Superior temporal gyrus (tissue), 1 donor: Measurements from ENCODE around the gene NUBPL.
"Not testable (repeated sequence)": the region's sequence is repeated elsewhere in the genome, so short reads cannot be mapped to it uniquely, and the experiment has no call there.

ENCODE experiments used
- DNase-seq: peaks from one replicate; pipeline ENCODE4 v3.0.0-alpha.2; 2016; ENCODE audit errors: extremely low spot score

Gene NUBPL

DNA sequence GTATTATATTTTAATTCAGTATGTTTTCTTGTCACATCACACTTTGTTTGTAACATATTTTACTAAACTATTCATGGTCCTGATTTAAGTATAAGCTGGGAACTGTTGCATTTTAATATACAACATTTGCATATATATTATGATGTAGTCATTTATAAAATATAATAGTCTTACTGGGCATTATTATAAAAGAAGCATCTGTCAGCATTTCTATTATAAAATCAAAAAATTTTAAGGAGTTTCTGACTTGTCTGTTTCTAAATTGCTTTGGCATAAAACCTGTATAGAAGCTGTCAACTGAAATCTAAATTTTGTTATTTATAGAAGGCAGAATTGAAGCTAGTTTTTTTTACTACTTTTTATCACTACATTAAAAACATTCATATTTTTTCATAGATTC lies 166.6 kb downstream of the NUBPL start:
- no peak for DNase-seq

DNA sequence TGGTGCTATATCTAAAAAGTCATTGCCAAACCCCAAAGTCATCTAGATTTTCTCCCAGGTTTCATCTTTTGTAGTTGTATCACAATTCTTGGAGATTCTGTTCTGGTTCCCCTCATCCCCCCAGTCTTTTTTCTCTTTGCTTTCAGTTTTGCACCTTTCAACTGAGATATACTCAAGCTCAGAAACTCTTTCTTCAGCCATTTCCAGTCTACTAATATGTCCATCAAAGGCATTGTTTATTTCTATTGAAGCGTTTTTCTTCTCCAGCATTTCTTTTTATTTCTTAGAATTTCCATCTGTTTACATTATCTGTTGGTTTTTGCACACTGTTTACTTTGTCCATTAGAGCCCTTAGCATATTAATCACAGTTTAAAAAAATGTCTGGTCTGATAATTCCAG lies 179.5 kb downstream of the NUBPL start:
- DNase-seq, result no peak

DNA sequence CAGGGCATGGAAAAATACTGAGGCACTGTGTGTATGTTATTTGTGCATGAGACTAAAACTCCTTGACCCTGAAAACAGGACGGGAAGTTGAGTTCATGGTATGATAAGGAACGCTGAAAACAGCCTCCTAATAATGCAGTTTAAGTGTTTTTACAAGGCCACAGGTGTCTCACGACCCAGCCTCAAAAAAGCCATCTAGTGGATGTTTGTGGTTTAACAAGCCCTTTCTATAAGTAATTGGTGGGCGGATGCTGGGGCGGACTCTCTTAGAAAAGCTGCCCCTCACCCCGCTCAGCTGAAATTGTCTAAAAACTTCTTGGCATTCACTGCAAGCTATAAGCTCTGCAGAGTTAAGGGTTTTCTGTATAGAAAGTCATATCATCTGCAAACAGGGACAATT lies 184.5 kb downstream of the NUBPL start:
- DNase-seq, result no peak

DNA sequence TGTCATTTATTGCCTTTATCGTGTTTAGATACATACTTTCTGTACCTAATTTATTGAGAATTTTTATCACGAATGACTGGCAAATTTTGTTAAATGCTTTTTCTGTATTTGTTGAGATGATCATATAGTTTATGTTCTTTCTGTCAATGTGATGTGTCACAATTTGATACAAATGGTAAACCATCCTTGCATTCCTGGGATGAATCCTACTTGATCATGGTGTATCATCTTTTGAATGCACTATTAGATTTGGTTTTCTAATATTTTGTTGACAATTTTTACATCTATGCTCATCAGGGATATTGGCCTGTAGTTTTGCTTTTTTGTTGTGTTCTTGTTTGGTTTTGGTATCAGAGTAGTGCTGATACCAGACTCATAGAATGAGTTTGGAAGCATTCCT lies 185.1 kb downstream of the NUBPL start:
- DNase-seq, result no peak

DNA sequence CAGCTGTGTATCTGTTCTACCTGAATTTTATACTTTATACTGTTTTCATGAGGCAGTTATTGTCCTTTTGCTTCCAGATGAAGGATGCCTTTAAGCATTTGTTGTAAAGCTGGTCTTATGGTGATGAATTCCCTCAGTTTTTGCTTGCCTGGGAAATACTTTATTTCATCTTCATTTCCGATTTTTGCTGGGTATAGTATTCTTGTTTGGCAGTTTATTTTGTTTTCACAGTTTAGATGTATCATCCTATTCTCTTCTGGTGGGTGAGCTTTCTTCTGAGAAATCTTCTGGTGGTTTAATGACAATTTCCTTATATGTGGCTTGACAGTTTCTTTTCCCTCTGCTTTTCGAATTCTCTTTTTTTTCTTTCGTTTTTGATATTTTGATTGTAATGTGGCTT lies 188.1 kb downstream of the NUBPL start:
- DNase-seq, result no peak

DNA sequence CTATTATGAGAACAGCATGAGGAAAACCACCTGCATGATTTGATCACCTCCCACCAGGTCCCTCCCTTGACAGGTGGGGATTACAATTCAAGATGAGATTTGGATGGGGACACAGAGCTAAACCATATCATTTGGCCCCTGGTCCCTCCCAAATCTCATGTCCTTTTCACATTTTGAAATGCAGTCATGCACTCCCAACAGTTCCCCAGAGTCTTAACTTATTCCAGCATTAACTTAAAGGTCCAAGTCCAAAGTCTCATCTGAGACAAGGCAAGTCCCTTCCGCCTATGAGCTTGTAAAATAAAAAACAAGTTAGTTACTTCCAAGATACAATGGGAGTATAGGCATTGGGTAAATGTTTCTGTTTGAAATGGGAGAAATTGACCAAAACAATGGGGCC lies 189.8 kb downstream of the NUBPL start:
- not testable (repeated sequence) for DNase-seq

DNA sequence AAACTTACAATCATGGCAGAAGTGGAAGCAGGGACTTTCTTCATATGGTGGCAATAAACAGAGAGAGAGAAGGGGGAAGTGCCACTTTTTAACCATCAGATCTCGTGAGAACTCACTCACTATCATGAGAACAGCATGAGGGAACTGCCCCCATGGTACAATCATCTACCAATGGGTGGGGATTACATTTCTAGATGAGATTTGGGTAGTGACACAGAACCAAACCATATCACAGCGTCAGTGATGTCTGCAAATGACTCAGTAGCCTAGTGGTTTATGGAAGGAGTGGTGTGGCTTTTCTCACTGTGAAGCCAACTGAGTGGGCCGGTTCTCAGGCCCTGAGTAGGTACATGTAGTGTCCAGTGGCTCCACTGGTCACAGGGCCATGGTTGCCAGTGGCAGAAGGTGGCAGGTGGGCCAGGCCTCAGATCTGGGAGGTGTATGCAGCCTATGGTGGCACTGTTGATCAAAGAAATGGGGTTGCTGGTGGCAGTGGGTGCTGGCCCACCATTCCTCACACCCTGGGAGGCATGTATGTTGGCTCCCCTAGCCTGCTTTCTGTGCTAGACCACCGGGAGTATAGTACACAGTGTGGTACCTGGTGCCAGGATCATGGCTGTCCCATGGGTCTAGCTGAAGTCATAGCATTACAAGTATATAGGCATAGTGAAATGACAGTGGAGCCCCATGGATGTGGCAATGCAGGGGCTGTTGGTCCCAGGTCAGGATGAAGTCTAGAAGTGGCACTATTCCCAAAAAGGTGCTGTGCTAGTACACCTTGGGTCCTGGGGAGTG lies 191.9 kb downstream of the NUBPL start:
- no peak for DNase-seq

DNA sequence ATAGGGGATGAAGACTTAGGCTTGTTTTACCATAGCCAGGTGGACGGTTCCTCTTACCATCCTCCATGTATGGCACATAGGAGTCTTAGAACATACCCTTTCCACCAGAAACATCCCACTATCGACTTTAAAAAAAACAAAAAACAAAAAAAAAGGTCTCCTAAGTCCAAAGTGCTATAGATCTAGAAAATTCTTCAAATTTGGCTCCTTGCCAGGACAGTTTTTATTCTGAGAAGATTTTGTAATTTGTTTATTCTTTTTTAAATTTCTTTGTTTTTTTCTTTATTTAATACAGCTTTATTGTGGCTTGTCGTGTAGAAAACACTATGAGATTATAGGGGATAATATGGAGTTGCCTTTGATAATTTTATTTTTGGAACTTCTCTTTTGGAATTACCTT lies 197.7 kb downstream of the NUBPL start:
- no peak for DNase-seq

DNA sequence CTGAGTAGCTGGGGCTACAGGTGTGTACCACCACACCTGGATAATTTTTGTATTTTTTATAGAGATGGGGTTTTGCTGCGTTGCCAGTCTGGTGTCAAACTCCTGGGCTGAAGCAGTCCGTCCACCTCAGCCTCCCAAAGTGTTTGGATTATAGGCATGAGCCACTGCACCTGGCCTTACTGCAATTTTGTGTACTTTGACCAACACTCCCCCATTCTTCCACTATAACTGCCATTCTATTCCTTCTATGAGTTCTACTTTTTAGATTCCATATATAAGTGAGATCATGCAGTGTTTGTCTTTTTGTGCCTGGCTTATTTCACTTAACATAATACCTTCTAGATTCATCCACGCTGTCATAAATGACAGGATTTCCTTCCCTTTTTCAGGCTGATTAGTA lies 199.1 kb downstream of the NUBPL start:
- no peak for DNase-seq

DNA sequence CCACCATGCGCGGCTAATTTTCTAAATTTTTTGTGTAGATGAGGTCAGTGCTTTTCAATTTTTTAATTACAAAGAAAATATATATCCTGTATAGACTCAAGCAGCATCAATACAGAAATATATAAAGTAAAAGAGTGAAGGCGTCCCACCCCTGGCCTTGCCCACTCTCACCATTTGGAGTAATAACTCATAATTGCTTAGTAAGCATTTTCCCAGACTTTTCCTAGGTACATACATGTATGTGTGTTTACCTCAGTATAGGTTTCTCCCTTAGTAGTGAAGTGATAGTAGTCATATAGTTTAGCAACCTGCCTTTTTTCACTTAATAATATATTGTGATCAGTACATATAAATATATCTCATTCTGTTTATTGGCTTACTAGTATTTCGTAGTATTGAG lies 200.1 kb downstream of the NUBPL start:
- no peak for DNase-seq

DNA sequence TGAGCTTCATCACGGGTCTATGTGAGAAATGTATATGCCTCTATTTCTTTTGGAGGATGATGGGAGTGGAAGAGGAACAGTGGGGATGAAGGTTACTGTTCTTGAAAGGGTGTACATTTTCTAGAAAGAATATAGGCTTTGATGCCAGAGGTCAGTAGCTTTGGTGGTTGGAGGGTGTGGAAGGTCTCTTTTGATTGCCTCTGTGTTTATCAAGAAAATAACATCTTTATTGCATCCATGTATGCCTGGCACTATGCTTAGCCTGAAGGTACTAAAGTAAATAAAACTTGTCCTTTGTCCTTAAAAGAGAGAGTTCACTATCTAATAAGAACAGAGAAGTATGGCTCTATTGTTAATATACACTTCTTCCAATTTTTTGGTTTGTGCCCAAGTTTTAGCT lies 201.8 kb downstream of the NUBPL start:
- no peak for DNase-seq

DNA sequence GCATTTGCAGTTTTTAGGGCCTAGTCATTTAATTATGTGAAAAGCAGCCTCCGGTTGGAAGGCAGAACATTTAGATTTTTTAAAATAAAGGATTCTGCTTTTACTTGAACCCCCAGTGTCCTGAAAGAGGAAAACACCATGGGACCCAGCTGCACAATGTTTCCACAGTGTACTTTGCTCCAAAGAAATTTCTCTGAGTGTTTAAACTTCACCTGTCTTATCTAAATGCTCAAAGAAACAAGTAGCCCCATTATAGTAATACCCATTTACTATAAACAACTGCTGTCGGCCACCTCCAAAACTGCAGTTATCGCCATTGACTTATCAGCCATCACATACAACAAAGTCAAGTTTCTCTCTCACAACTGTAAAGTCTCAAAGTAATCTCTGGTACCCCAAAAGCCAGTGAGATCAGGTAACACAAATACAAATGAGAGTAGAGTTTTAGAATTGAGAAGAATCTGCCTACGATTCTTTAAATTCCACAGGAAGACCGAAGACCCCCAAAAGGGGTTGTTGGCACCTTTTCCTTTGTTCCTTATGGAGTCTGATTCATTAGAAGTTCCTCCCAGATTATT lies 205.2 kb downstream of the NUBPL start:
- DNase-seq, result no peak

DNA sequence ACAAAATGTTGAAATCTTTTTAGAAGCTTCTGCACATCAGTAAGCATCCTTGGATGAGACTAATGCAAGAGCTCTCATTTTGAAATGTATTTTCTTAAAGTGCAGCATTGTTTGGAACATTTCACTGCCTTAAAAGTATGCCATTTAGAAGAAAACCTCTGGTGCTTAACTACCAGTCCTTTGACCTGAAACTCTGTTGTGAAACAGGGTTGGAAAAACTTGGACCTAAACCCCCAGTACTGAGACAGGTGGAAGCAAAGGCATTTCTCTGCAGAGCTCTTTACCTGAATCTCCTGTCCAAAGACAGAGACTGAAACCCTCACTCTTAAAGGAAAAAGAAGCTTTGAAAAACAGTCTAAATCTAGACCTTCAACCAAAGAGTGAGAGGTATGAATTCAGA lies 207.2 kb downstream of the NUBPL start:
- DNase-seq, result no peak

DNA sequence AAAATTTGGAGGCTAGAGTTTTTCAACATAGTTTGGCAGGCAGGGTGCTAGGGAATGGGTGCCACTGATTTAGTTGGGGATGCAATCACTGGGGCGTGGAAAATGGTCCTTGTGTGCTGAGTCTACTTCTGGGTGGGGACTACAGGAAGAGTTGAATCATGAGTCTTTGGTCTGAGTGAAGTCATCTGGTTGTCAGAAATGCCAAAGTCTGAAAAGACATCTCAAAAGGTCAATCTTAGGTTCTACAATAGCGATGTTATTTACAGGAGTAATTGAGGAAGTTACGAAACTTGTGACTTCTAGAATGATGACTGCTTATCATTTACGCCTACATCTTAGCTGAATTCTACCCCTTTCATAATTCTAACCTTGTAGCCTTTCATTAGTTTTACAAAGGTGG lies 209.1 kb downstream of the NUBPL start:
- DNase-seq, result no peak

DNA sequence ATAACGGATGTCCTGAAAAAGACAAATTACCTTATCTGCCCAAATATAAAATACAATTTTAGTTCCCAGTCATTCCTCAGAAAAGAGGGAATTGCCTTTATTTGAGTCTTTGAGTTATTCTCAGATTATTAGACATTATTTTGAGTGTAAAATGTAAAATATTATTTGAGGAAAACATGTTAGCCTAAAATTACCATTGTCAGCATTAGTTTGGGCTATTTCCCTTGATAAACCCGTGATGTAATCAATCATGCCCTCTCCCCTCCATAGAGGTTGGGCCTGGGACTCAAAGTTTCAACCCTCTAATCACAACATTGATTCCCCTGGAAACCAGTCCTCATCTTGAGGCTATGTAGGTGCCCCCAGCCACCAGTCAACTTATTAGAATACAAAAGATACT lies 213.4 kb downstream of the NUBPL start:
- no peak for DNase-seq

DNA sequence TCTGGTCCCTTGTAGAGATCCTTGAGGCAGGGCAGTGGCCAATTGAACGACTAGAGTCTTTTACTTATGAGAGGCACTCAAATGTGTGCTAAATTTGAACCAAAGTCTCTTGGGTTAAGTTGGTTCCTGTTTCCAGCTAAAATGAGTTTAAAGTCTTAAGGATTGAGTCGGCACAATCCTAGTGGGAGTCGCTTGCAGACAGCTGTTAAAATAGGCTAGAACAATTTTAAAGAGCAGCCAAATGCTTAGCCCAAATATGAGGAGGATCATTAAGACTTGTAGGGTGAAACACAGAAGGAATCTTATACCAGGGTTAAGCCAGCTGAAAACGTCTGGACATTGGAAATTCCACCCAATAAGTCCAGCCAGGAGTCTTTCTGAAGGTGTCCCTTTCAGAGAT lies 216.1 kb downstream of the NUBPL start:
- no peak for DNase-seq

DNA sequence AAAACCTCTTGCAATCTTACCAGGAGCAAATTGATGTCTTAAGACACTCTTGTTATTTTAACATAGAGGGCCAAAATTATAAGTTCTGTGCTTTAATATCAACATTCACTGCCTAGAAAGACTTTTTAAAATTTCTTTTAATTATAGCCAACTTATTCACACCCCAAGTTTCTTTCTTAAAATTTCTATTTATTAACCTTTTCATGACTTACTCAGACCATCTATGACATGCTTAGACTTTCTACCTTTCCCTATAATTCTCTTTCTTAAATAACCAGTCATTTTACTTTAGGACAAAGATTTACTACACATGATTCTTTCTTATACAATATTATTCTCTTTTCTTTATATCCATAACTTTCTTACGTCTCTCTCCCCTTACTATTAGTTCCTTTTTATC lies 220.4 kb downstream of the NUBPL start:
- no peak for DNase-seq

DNA sequence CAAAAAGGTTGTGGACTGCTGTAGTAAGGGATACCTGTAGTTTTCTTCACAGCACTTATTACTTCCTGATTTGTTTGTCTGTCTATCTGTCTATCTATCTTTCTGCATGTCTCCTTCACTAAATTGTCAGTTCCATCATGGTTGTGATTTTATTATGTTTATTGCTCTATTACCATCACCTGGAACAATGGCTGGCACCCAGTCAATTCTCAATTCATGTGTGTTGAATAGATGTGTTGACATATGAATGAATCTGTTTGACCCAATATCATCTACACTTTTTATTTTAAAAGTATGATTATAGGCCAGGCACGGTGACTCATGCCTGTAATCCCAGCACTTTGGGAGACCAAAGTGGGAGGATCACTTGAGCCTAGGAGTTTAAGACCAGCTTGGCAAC lies 224.4 kb downstream of the NUBPL start:
- no peak for DNase-seq

DNA sequence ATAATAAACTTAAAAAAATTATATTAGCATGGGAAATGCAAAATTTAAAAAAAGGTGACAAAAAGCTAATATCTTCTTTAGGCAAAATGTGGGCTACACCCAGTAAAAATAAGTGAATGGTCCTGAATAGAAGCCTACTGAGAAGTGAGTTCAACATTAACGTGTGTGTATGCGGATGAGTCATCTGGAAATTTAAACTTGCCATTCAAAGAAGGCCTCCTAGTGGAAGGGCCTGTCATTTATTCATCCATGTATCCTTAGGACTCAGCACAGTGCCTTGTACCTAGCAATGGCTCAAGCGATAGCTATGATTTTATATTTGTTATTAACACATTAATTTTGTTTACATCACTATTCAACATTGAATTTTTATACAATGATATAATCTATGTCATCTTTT lies 226.2 kb downstream of the NUBPL start:
- DNase-seq, result no peak

DNA sequence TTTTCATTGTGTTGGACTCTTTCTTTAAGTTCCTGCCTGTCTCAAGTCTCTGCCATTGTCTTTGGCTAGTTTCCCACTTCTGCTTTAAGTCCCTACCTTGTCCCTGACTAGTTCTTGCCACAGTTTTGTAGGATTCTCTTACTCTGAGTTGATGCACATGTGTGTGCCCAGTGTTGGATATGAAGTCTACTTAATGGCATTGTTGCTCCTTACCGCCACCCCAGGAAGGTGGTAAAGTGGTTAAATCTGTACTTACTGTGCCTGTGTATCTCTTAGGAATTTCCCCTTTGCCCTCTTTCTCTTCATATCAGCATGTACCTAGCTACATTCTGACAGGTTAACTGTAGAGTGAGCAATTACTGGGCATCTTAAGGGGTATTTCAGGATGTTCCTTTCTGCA lies 227.1 kb downstream of the NUBPL start:
- no peak for DNase-seq

DNA sequence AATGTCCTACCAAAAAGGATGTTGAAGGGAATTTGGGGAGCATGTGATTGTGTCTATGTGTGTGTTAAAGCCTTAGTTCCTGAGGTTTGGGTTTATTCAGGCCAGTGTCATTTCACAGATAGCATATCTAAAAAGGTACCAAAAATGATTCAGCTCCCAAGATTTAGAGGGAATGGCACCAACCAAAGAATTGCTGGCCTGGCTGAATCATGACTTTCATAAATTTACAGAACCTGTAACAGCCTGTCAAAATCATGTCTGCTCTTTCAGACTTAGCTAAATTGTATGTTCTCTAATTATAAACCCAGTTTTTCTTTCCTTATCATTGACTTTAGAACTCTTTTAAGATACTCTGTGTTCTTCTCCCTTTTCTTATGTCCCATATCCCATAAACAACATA lies 231.5 kb downstream of the NUBPL start:
- no peak for DNase-seq

DNA sequence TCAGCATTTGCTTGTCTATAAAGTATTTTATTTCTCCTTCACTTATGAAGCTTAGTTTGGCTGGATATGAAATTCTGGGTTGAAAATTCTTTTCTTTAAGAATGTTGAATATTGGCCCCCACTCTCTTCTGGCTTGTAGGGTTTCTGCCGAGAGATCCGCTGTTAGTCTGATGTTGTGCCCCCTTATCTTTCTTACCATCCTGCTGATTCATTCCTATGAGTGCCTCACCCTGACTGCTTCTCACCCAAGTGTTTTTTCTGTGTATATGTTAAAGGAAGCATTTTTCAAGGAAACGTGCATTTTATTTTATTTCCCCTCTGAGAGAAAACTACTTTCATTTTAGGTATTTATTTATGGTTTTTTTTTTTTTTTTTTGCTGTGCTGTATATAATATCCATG lies 236.7 kb downstream of the NUBPL start:
- DNase-seq, result not testable (repeated sequence)

DNA sequence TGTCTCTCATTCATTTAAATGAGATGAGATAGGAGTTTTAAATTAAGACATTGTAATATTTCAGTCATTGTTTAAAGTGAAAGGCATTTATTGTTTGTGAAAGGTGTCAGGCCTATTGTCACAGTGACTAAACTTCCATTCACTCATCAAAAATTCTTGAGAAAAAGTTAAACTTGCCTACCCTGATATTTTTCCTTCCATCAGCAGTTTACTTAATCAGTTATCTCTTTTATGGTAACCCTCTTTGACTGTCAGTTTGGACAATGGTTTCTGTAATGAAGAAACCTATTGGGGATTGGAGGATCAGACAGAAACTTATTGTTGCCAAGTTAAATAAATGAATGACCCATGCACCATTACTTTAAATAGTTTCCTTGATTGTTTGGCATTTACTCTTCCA lies 241.6 kb downstream of the NUBPL start:
- DNase-seq, result no peak

DNA sequence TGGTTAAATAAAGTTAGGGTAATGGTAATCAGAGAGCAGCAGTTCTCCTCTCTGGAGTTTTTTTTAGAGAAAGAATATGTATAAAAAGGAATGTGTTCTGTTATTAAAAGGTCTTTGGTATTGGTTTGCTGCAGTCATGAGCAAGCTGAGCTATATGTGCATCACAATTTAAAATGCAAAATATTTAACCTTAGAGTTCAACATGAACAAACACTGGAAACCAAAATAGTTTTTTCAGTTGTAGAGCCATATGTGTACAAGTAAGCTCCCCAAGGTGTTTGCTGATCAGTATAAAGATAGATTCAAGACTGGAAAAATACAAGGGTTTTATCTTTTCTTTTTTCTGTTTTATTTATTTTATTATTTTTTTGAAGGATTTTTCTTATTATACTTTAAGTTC lies 245.0 kb downstream of the NUBPL start:
- no peak for DNase-seq
